ENCODE measurements around the gene WHRN. TPM values are rescaled to one million over a fixed set of nuclear protein-coding genes. Genes with fewer than 3 reads are reported as not detected.
A peak's percentile ranks its signal among the peaks of the same experiment; 100 is the strongest.

WHRN gene
- total RNA-seq, 1 donor from 2014 or later = 11.9 TPM

DNA sequence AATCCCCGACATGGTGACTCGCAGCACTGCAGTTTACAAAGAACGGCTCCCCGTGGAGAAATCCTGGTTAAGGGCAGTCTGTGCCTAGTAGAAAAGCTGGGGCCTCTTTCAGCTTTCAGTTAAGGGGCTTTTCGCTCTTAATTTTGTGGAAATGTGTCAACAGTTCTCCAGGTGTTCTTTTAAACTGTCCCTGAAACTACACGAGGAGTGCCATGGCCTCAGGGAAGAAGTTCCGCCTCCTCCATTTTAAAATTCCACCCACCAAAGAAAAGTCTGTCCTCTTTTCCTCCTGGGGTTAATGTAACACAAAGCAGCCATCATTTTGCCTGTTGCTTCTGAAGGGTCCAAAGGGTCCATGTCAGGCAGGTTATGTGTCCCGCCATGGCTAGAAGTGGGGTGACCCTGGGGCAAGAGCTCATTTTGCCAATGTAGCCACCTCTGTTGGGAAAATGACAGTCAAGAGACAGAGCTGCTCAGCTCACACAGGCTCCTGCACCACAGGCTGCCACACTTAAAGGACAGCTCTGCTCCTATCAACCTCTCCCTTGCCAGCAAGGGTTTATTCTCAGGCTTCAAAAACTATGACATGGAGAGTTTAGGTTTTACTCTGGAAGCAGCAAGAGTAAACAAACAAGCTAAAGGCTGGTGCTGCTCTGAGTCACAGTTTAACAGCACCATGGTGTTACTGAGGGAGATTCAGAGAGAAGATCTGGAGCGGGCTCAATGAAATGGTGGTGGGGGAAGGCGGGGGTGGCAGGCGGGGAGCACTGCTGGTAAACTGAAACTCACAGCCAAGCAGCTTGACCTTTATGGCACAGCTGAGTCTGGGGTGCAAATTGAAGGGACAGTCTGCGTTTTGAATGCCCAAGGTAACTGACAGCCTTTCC is 3.2 kb downstream of the WHRN start:
- DNase-seq (ENCODE audit: low spot score, unreplicated experiment) = no peak
- no peak overlapping the region for H3K4me3 Mint-ChIP-seq (ENCODE audit: low read depth)
- peaks cover 18% of the 10 kb centered on the region for H3K4me1 Mint-ChIP-seq (ENCODE audit: low read depth)
- H3K27ac Mint-ChIP-seq = peak overlapping the region; percentile 69
- H3K9me3 Mint-ChIP-seq (ENCODE audit: low read depth) = no peaks in the 10 kb centered on the region
- peaks cover 24% of the 10 kb centered on the region for H3K27me3 Mint-ChIP-seq
- H3K36me3 Mint-ChIP-seq (ENCODE audit: insufficient read depth) = no peaks in the 10 kb centered on the region
- TF ChIP-seq, protein P1, sequence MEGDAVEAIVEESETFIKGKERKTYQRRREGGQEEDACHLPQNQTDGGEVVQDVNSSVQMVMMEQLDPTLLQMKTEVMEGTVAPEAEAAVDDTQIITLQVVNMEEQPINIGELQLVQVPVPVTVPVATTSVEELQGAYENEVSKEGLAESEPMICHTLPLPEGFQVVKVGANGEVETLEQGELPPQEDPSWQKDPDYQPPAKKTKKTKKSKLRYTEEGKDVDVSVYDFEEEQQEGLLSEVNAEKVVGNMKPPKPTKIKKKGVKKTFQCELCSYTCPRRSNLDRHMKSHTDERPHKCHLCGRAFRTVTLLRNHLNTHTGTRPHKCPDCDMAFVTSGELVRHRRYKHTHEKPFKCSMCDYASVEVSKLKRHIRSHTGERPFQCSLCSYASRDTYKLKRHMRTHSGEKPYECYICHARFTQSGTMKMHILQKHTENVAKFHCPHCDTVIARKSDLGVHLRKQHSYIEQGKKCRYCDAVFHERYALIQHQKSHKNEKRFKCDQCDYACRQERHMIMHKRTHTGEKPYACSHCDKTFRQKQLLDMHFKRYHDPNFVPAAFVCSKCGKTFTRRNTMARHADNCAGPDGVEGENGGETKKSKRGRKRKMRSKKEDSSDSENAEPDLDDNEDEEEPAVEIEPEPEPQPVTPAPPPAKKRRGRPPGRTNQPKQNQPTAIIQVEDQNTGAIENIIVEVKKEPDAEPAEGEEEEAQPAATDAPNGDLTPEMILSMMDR (IDR thresholded peaks at IDR 0.05; ENCODE audit: unreplicated experiment) = no peak

DNA sequence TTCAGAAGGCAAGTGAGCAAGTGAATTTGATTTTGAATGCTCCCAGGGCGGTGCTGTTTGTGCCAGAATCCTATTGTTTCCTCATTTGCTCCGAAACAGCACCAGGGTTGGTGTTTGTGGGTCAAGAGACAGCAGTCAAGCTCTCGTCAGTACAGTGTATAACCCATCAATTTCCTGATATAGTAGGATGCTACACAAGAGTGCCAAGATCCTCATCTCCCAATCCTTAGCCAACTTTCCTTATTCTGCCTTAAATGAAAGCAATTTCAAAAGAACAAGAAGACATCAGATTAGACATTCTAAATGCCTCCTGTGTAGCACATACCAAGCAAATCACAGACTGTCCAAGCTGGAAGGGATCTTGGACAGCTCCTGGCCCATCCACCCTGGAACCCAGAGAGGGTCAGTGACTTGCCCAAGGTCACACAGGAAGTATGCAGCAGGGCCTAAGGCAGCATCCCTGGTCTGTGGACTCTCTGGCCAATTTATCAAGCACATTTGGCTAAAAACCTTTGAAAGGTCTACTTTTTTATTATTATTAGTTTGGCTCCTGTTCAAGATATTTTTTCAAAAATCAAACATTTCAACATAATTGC is 4.5 kb downstream of the WHRN start:
- H3K4me3 Mint-ChIP-seq (ENCODE audit: low read depth) = no peak overlapping the region
- H3K4me1 Mint-ChIP-seq (ENCODE audit: low read depth) = peaks cover 18% of the 10 kb centered on the region
- no peak for DNase-seq (ENCODE audit: low spot score, unreplicated experiment)

GRCh38 chr9:114499941-114500696 is 5.2 kb downstream of the WHRN start:
- H3K27me3 Mint-ChIP-seq = peaks cover 24% of the 10 kb centered on the region
- H3K4me1 Mint-ChIP-seq (ENCODE audit: low read depth) = peaks cover 18% of the 10 kb centered on the region
- no peaks in the 10 kb centered on the region for H3K9me3 Mint-ChIP-seq (ENCODE audit: low read depth)
- H3K27ac Mint-ChIP-seq = no peak overlapping the region
- no peak for DNase-seq (ENCODE audit: low spot score, unreplicated experiment)
- H3K4me3 Mint-ChIP-seq (ENCODE audit: low read depth) = no peak overlapping the region
- TF ChIP-seq, protein P1 (IDR thresholded peaks at IDR 0.05; ENCODE audit: unreplicated experiment) = no peak
- H3K36me3 Mint-ChIP-seq (ENCODE audit: insufficient read depth) = no peaks in the 10 kb centered on the region

More for the DNA sequence above, 4.5 kb downstream of the WHRN start:
- Mint-ChIP-seq H3K9me3 (ENCODE audit: low read depth) (no peaks in the 10 kb centered on the region), H3K27ac (no peak overlapping the region), H3K36me3 (ENCODE audit: insufficient read depth) (no peaks in the 10 kb centered on the region), H3K27me3 (peaks cover 18% of the 10 kb centered on the region)
- TF ChIP-seq, protein P1 (IDR thresholded peaks at IDR 0.05; ENCODE audit: unreplicated experiment) = no peak

DNA sequence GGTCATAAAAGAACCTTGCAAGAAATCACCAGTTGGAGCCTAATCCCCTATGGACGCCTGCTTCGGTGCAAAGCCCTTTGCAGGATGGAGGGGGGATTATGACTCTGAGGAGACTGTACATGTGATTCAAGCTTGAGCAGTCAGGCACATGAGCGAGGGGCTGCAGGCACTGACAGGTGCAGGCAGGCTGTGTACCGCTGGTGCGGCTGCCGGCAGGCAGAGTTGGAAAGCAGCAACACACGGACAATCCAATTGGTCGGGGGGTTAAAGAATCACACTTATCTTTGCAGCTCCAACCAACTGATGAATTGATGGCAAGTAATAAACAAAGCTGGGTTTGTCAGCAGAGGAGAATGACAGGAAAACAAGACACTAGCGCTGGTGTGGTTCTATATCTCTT is 5.7 kb downstream of the WHRN start:
- Mint-ChIP-seq H3K4me1 (ENCODE audit: low read depth) (peaks cover 18% of the 10 kb centered on the region), H3K27me3 (peaks cover 30% of the 10 kb centered on the region), H3K27ac (no peak overlapping the region), H3K9me3 (ENCODE audit: low read depth) (no peaks in the 10 kb centered on the region), H3K4me3 (ENCODE audit: low read depth) (no peak overlapping the region), H3K36me3 (ENCODE audit: insufficient read depth) (no peaks in the 10 kb centered on the region)
- TF ChIP-seq, protein P1 (IDR thresholded peaks at IDR 0.05; ENCODE audit: unreplicated experiment) = no peak
- no peak for DNase-seq (ENCODE audit: low spot score, unreplicated experiment)

DNA sequence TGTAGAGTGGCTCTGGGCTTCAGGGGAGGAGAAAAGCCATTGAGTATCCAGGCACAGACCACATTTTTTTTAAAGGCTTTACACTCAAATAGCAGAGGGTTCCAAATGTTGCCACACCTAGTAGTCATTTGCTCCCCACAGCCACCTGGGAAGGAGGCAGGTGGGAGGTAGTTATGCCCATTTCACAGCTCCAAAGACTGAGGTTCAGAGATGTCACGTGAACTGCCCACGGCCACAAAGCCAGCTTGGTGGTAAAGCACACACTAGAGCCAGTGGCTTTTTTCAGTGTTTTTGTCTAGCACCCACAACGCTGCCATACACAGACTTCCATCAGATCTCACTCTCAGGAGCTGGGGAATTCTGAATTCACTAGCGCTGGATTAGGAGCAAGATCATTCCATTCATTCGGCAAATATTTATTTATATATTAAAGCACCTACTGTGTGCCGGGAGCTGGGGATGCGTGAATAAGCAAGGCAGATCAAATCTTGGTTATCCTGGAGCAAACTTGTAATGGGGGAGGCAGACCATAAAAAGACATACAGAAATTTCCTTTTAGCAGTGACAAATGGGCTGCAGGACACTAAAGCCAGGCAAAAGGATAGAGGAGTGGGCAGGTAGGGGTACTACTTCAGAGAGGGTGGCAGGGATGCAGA is 7.4 kb downstream of the WHRN start:
- H3K27ac Mint-ChIP-seq = no peak overlapping the region
- H3K36me3 Mint-ChIP-seq (ENCODE audit: insufficient read depth) = no peaks in the 10 kb centered on the region
- no peak overlapping the region for H3K4me3 Mint-ChIP-seq (ENCODE audit: low read depth)
- peaks cover 12% of the 10 kb centered on the region for H3K4me1 Mint-ChIP-seq (ENCODE audit: low read depth)
- DNase-seq (ENCODE audit: low spot score, unreplicated experiment) = no peak
- H3K27me3 Mint-ChIP-seq = peaks cover 26% of the 10 kb centered on the region
- TF ChIP-seq, protein P1 (IDR thresholded peaks at IDR 0.05; ENCODE audit: unreplicated experiment) = no peak
- H3K9me3 Mint-ChIP-seq (ENCODE audit: low read depth) = no peaks in the 10 kb centered on the region
